GM12891 (cell line): ENCODE results near the gene DUSP22.

Source experiments
- PAX5 ChIP-seq: IDR thresholded peaks from 2 replicates; pipeline ENCODE4 v1.6.1; 2011; ENCODE audit warnings: low read length, moderate library complexity, mild to moderate bottlenecking; ENCODE audit not compliant: insufficient read depth, severe bottlenecking
- POLR2A ChIP-seq: IDR thresholded peaks from 2 replicates; pipeline ENCODE4 v1.6.1; 2011; ENCODE audit warnings: low read depth, low read length, control low read depth
- POLR2AphosphoS5 ChIP-seq: IDR thresholded peaks from 2 replicates; pipeline ENCODE4 v1.6.1; 2011; ENCODE audit warnings: low read depth, low read length, control low read depth
- POU2F2 ChIP-seq: IDR thresholded peaks from 2 replicates; pipeline ENCODE4 v1.6.1; 2011; ENCODE audit warnings: low read depth, mild to moderate bottlenecking, control low read depth, low read length, moderate library complexity
- TAF1 ChIP-seq: IDR thresholded peaks from 2 replicates; pipeline ENCODE4 v1.6.1; 2011; ENCODE audit warnings: low read depth, low read length, control low read depth

GRCh38 chr6:392441-393390 is 100.4 kb downstream of the DUSP22 start:
- TF ChIP-seq POLR2A (peak; percentile 62; the same call in 1 of the 2 replicates), POLR2AphosphoS5 (peak; percentile 50; the same call in 1 of the 2 replicates), TAF1 (no peak), POU2F2 (no peak), PAX5 (no peak)
